WERI-Rb-1 (cell line): ENCODE measurements around the gene WNT4.

Experiments
- DNase-seq: peaks from one replicate; pipeline ENCODE4 v3.0.0-alpha.2; 2020
- H3K27ac ChIP-seq: fragments of 250-450 bp; sonication (Bioruptor Pico); 2 replicates; pipeline ENCODE4 v1.5.1; 2020; ENCODE audit warnings: mild to moderate bottlenecking, moderate library complexity
- H3K27me3 ChIP-seq: fragments of 250-450 bp; sonication (Bioruptor Pico); 2 replicates; pipeline ENCODE4 v1.5.1; 2021; ENCODE audit warnings: mild to moderate bottlenecking, low read depth, moderate library complexity; ENCODE audit not compliant: insufficient read depth, severe bottlenecking
- H3K36me3 ChIP-seq: fragments of 250-450 bp; sonication (Bioruptor Pico); 2 replicates; pipeline ENCODE4 v1.5.1; 2020; ENCODE audit warnings: mild to moderate bottlenecking, moderate library complexity
- H3K4me3 ChIP-seq: 2 replicates; pipeline ENCODE4 v1.5.1; 2011; ENCODE audit warnings: low read depth, mild to moderate bottlenecking, control low read depth, low read length
- H3K9me3 ChIP-seq: fragments of 250-450 bp; sonication (Bioruptor Pico); 2 replicates; pipeline ENCODE4 v1.5.1; 2021; ENCODE audit warnings: mild to moderate bottlenecking, moderate library complexity; ENCODE audit not compliant: severe bottlenecking
- TF ChIP-seq, protein P1 (sequence below): IDR thresholded peaks from 2 replicates; pipeline ENCODE4 v1.5.1; 2011; ENCODE audit warnings: low read depth, mild to moderate bottlenecking, control low read depth, inconsistent platforms, low read length

WNT4 gene

DNA sequence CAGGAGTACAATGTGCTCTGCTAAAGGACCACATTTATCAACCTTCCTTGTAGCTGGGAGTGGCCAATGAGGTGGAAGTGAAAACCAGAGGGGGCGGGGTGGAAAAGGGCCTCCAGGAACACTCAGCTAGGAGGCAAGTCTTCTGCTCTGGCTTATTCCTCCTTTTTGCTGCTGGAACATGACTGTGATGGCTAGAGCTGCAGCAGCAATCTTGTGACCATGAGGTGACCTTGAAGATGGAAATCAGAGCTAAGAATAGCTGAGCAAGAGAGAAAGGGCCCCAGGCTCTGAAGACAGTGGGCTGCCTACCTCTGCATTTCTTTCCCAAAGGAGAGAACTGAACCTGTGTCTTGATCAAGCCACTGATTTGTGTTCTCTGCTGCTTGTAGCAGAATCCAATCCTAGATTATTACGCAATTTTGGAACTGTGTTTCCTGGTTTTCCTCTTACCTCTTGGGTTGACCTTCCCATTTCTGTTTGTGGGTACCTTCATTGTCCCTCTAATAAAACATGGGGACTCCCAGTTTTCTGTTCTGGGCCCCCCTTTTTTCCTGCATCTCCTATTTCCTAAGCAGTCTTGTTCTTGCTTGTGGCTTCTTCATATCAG, 36.4 kb upstream of the WNT4 start:
- Histone ChIP-seq H3K36me3 (no peaks in the 10 kb centered on the region), H3K4me3 (no peak overlapping the region), H3K9me3 (no peaks in the 10 kb centered on the region), H3K27ac (no peak overlapping the region), H3K27me3 (no peaks in the 10 kb centered on the region)
- TF ChIP-seq, protein P1, sequence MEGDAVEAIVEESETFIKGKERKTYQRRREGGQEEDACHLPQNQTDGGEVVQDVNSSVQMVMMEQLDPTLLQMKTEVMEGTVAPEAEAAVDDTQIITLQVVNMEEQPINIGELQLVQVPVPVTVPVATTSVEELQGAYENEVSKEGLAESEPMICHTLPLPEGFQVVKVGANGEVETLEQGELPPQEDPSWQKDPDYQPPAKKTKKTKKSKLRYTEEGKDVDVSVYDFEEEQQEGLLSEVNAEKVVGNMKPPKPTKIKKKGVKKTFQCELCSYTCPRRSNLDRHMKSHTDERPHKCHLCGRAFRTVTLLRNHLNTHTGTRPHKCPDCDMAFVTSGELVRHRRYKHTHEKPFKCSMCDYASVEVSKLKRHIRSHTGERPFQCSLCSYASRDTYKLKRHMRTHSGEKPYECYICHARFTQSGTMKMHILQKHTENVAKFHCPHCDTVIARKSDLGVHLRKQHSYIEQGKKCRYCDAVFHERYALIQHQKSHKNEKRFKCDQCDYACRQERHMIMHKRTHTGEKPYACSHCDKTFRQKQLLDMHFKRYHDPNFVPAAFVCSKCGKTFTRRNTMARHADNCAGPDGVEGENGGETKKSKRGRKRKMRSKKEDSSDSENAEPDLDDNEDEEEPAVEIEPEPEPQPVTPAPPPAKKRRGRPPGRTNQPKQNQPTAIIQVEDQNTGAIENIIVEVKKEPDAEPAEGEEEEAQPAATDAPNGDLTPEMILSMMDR, result no peak
- no peak for DNase-seq

DNA sequence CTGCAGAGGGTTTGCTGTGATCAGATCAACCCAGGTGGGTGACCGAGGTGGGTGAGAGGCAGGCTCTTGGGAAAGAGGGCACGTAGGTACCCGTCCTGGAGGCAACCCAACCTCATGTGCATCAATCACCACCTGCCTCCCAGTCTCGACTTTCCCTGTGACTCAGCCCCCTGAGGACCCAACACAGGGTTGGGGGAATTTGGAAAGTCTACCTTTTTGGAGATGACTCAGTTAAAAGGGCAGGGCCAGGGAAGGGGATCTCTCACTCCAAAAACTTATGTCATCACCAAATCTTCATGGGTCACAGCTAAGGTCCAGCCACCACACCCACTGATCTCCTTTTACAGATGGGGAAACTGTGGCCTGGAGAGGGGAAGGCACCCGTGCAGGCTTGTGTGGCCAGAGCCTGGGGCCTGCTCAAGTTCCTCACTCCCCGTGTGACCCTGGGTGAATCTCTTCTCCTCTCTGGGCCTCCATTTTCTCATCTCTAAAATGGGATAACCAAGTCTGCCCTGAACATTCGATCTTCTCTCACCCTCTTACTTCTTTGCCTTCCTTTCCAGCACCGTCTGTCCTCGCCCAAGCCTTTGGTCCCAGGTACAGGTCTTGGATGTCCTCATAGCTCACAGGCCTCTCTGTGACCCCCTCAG, 34.6 kb upstream of the WNT4 start:
- TF ChIP-seq, protein P1, result no peak
- DNase-seq, result no peak
- Histone ChIP-seq H3K4me3 (no peak overlapping the region), H3K27me3 (no peaks in the 10 kb centered on the region), H3K9me3 (no peaks in the 10 kb centered on the region), H3K27ac (no peak overlapping the region), H3K36me3 (no peaks in the 10 kb centered on the region)

DNA sequence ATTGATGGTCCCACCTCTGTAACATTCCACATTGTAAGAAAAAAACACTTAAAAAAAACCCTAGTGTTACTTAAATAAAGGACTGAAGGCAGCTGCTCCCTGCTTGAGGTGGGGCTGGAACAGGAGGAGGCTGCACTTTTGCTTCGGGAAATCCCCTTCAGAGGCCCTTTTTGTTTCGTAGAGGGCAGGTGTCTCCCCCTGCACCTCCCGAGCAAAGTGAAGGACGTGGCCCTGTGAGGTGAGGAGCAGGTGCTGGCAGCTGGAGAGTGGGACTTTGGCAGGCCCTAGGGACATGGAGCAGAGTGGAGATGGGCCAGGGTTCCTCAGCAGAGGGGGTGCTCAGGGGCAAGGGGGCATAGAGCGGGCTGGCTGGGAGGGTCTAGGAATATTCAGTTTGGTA, 33.4 kb upstream of the WNT4 start:
- H3K27me3 ChIP-seq, result no peaks in the 10 kb centered on the region
- no peak overlapping the region for H3K27ac ChIP-seq
- TF ChIP-seq, protein P1, result no peak
- H3K36me3 ChIP-seq, result no peaks in the 10 kb centered on the region
- DNase-seq, result no peak
- no peaks in the 10 kb centered on the region for H3K9me3 ChIP-seq
- H3K4me3 ChIP-seq, result no peak overlapping the region

DNA sequence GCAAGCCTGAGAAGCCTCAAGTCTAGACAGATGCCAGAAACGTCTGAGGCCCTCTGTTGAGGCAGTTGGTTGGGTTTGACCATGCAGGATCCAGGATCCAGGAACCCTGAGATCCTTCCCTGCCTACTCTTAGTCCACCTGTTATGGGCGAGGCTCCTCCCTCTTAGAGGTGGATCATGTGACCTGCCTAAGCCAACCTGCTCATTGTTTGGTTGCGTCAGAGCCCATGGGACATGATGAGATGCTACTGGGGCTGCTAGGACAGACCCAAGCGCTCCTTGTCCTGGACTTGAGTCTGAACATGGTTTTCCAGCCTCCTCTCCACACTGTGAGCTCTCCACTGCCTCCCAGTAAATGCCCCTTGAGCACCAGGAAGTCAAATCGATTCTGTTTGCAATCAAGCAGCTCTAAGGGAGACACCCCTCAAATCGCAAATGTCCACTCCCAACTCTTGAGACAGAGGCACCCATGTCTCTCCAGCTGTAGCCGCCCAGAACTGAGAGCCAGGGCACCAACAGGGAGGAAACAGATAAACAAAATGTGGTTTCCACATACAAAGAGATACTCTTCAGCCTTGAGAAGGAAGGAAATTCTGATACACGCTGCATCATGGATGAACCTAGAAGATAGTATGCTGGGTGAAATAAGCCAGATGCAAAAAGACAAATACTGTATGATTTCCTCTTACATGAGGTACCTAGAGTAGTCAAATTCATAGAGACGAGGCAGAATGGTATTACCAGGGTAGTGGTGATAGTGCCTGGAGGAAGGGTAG, 31.7 kb upstream of the WNT4 start:
- TF ChIP-seq, protein P1, result no peak
- Histone ChIP-seq H3K27me3 (no peaks in the 10 kb centered on the region), H3K36me3 (no peaks in the 10 kb centered on the region), H3K27ac (no peak overlapping the region), H3K9me3 (no peaks in the 10 kb centered on the region), H3K4me3 (no peak overlapping the region)
- DNase-seq, result no peak

DNA sequence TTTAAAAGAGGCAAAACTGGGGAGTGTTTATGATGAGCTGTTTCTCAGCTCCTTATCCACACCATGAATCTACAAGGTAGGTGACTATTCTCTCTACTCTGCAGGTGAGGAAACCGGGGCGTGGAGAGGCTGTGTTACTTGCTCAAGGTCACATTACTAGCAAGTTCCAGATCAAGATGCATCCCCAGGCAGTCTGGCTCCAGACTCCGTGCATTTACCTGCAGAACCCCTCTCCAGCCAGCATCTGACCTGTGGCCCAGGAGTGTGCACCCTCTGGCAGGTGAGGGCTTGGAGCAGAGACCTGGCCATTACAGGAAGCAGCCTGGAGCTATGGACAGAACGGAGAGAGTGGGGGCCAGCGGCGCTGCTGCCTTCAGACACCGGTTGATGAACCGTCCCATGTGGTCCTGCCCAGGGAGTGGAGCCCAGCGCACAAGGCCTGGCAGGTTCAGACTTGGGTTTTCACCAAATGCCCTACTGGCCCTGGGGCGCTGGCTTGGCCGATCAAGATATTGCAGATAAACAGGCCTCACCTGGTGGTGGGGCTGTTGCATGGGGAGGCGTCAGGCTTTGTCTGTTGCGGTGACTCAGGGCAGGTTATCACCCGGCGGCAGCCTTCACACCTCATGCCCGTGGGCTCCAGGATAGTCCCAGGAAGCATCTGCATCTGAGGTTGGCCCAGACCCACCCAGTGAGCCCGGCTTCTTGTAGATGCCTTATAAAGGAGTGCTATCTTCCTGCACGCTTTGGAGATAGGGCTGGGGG, 29.2 kb upstream of the WNT4 start:
- Histone ChIP-seq H3K36me3 (no peaks in the 10 kb centered on the region), H3K9me3 (no peaks in the 10 kb centered on the region), H3K27me3 (no peaks in the 10 kb centered on the region), H3K27ac (no peak overlapping the region), H3K4me3 (no peak overlapping the region)
- TF ChIP-seq, protein P1, result no peak
- DNase-seq, result no peak
